GM08714 (cell line): Measurements from ENCODE around the gene RING1.

ENCODE experiments used
- H3K4me3 ChIP-seq: fragments of 200-500 bp; sonication (Bioruptor generic); 2 replicates; pipeline ENCODE4 v1.5.1; 2014; ENCODE audit warnings: mild to moderate bottlenecking, low read length, inconsistent platforms
- ZNF274 ChIP-seq: IDR thresholded peaks from 2 replicates; pipeline ENCODE4 v1.6.1; 2012; ENCODE audit warnings: mild to moderate bottlenecking, low read depth, low read length

The RING1 gene

DNA sequence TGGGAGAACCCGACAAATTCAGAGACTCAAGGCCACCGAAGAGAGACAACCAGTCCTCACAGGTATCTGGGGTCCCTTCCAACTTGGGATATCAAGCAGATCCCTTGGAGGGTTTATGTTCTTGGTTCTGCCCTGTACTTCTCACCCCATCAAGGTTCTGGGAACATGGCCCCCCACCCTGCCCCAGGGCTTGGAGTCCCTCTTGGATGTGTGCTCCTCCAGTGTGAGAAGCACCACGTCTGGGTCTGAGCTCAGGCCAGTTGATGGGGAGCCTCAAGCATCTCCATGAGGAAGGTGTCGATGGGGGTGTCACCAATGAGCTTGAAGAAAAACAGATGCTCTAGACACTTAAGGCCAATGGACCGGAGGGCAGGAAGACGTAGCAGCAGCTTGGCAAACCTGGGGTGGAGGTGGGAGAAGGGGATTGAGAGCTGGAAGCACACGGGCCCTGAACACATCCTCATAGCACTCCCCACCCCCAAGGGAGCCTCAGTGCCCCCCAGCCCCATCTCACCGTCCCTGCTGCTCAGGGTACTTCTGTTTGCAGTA lies 13.8 kb upstream of the RING1 start:
- H3K4me3 ChIP-seq, result no peak overlapping the region
- TF ChIP-seq ZNF274, result no peak

DNA sequence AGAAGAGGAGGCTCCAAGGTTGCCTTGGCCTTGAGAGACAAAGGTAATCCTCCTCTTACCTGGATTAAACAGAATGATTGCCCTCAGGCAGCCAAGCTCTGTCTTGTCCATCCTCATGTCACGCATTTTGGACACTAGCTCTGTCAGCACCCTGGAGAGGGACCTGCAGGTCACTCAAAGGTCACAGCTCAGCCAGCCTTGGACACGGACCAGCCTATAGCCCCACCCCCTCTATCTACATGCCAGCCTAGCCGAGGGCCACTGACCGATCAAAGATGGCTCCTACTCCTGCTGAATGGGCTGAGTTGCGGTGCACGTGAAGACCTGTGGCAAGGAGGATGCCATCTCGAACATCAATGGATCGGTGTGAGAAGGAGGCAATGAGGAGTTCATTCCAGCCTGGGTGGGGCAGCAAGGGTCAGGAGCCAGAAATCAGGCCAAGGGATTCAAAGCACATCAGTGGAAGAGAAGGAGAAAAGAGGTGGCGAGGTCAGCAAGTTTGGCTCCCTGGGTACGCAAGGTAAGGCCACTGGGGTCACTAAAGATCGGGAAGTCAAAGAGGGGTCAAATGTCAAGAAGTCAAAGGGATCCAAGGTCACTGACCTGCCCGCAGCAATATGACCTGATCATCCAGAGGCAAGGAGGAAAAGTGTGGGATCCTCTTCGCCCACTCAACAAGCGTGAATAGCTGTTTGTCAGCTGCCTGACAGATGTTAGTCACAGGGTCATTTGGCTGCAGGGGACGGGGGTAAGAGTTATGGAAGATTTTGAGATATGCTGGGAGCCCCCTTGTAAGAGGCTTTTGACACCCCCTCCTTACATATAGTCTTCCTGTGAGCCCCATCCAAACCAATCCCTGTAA lies 12.8 kb upstream of the RING1 start:
- H3K4me3 ChIP-seq, result no peak overlapping the region
- TF ChIP-seq ZNF274, result no peak

DNA sequence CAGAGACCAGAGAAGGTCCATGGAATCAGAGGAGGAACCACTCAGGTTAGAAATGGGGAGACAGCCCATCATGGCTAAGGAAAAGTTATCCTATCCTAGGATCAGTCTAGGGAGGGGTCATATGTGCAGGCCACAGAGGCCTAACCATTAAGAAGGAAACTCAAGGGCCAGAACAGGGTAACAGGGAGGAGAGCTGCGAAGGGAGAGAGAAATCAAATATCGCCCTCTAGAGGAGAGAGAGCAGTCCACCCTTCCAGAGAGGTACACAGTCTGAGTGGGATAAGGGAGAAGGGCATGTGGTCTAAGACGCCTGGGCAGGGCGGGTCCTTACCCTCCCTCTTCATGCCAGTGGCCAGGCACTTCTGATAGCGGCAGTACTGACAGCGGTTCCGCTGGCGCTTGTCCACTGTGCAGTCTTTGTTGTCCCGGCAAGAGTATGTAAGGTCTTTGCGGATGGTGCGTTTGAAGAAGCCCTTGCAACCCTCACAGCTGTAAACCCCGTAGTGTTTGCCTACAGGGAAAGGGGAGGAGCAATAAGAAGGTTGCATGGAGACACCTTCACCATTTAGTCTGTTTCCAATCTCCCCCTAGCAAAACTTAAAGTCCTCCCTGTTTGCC lies 10.8 kb upstream of the RING1 start:
- no peak overlapping the region for H3K4me3 ChIP-seq
- TF ChIP-seq ZNF274, result no peak

DNA sequence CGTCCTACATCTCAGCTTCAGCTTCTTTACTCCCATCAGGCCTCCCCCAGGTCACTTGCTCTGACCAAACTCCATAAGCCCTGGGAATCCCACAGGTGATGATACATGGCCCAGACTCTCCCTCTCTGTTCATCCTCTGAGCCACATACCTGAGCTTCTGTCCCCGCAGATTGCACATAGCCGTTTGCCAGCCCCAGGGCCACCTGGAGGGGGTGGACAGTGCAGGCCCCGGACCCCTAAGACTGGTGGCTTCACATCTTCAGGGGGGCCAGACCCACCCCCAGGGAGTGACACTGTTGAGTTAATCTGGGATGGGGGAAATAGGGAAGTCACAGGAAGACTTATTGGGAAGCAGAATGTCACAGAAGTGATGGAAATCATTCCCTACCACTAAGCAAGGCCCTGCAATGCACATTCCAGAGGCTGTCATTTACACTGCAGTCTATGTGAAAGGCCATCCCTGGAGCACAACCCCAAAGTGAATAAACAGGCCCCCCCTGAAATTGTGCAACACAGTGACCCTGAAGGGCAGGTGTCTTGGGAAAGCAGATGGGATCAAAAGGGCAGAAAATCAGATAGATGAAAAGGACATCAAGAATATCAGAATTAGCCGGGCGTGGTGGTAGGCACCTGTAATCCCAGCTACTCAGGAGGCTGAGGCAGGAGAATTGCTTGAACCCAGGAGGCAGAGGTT lies 10.0 kb upstream of the RING1 start:
- H3K4me3 ChIP-seq, result no peak overlapping the region
- TF ChIP-seq ZNF274, result no peak

DNA sequence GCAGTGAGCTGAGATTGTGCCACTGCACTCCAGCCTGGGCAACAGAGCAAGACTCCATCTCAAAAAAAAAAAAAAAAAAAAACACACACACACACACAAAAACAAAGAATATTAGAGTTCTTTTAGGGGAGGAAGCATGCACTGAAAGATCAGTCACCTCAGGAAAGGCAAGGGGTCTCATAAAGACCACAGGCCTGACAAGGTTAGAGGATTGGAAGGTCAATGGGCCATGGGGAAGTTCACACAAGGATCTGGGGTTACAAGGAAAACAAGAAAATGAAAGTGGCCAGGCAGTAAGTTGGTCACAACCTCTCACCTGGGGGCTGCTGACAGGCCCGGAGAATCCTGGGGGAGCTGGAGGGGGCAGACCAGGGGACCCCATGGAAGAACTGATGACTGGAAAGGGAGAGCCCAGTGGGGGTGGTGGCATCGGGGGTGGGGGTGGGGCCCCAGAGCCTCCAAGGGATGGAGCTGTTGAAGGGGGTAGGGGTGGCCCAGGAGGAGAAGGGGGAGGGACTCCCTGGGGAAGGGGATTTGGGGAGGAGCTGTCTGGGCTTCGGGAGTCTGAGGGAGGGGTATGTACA lies 9.4 kb upstream of the RING1 start:
- TF ChIP-seq ZNF274, result no peak
- peak overlapping the region; percentile 91; the same call in 1 of the 2 replicates for H3K4me3 ChIP-seq

DNA sequence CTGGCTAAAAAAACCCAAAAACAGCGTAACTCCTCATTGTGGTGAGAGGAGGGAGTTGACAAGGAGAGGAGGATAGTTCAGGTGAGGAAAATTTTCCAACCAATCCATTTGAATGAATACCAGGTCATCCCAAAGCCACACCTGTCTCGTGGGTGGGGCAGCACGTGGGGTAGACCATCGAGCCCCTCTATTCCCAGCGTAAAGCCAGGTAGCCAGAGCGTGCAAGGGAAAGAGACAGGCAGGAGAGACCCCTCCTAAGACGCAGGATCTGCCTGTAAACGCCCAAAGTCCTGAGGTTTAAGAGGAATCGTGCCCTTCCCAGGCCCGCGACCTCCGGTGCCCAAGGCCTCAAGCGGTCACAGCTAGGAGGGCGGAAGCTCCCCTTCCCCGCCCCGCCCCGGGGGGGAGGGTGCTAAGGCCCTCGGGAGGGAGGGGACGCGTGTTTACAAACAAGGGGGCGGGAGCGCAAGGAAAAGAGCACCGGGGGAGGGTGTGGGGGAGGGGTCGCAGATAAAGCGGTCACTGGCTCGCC lies 8.5 kb upstream of the RING1 start:
- no peak for TF ChIP-seq ZNF274
- H3K4me3 ChIP-seq, result peak overlapping the region; percentile 91

DNA sequence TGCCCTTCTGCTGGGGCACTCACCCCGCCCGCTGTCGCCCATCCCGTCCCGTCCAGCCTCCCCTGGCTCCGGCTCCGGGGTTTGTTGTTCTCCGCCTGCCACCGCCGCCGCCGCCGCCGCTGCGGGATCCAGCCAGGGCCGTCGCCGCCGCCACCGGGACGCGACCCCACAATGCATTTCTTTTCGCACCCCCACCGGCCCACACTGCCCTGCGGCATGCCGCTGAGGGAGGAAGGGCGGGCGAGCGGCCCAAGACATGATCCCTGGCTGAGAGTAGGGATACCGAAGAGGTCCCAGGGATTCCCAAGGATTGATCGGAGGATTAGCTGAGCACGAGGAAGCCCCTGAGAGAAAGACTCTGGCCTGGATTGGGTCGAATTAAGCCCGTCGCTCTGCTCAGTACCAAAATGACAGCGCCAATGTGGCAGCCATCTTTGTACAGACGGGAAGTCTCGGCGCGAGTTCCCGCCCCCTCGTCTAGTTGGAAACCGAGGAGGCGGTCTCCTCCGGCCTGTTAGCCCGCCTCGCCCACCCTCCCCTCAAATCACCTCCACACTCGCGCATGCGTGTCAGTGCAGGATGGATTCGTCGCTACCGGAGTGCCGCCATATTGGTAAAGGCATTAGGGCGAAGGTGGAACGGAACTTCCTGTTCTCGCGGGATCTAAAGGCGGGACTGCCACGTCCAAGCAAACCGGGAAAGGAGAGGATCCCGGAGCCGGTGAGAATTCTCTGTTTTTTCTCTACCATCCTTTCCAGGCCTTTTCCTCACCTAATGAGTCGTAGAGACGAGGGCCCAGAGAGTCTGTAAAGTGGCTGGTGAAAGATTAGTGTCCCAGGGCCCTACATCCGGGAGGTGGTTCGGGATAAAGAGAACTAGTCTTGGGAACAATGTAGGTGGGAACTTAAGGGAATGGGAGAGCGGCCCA lies 7.8 kb upstream of the RING1 start, which contains the start of the genes RXRB and SLC39A7:
RXRB (minus strand) TSS at position 447 of the 928 bp plus-strand sequence; CDS start at position 258, 189 bp downstream.
SLC39A7 (plus strand) TSS at position 649 of the 928 bp plus-strand sequence. CDS start 379 bp downstream, outside the sequence.
- TF ChIP-seq ZNF274, result no peak
- peak within 1 kb of the TSS; percentile 91 for H3K4me3 ChIP-seq

DNA sequence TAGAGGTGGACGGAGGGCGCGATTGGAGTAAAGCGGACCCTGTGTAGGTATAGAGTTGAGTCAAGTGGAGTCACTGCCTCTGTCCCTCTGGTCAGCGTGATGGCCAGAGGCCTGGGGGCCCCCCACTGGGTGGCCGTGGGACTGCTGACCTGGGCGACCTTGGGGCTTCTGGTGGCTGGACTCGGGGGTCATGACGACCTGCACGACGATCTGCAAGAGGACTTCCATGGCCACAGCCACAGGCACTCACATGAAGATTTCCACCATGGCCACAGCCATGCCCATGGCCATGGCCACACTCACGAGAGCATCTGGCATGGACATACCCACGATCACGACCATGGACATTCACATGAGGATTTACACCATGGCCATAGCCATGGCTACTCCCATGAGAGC lies 7.2 kb upstream of the RING1 start:
- TF ChIP-seq ZNF274, result no peak

DNA sequence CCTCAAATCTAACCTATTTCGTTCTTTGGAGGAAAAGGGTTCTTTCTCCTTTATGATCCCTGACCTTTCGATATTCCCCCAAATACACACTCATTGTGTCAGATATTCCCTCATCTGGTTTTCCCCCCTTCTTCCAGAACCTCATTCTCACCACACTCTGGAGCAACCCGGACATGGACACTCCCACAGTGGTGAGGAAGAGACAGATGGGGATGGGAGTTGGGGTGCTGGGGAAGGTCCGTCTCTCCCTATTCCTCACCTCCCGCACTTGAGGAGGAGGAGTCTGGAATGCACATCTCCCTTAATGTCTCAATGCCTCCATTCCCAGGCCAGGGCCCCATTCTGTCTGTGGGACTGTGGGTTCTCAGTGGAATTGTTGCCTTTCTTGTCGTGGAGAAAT lies 6.4 kb upstream of the RING1 start:
- H3K4me3 ChIP-seq, result peak overlapping the region; percentile 91
- TF ChIP-seq ZNF274, result no peak

More for the DNA sequence above, 7.2 kb upstream of the RING1 start:
- H3K4me3 ChIP-seq, result peak overlapping the region; percentile 91

DNA sequence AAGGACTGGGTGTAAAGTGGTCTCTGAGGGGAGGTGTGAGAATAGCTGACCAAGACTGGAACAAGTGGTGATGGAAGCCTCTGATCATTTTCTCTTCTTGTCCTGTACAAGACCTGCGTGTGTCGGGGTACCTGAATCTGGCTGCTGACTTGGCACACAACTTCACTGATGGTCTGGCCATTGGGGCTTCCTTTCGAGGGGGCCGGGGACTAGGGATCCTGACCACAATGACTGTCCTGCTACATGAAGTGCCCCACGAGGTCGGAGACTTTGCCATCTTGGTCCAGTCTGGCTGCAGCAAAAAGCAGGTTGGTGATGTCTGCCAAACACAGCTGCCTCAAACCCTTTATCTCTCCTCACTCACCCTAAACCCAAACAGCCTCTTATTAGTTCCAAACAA lies 5.5 kb upstream of the RING1 start:
- TF ChIP-seq ZNF274, result no peak
- H3K4me3 ChIP-seq, result no peak overlapping the region

DNA sequence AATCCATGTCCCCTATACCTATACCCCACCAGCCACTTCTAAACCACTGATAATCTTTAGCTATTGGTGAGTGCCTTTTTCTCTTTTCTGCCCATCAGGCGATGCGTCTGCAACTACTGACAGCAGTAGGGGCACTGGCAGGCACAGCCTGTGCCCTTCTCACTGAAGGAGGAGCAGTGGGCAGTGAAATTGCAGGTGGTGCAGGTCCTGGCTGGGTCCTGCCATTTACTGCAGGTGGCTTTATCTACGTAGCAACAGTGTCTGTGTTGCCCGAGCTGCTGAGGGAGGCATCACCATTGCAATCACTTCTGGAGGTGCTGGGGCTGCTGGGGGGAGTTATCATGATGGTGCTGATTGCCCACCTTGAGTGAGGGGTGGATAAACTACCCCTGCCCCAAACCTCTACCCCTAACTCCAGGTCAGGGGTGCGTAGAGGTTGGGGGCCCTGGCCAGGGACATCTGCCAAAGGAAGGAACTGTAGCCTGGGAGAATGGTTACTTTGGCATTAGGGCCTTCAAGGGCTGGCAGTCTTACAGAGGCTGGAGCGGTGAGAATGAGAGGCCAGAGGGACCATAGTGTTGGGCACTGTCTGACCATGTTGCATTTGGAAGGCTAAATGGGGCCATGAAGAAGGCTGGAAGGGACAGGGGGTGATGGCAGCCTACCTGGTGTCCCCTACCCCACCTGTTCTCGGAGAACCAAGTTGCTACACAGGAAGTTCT lies 4.7 kb upstream of the RING1 start:
- no peak overlapping the region; the same call in 1 of the 2 replicates for H3K4me3 ChIP-seq

DNA sequence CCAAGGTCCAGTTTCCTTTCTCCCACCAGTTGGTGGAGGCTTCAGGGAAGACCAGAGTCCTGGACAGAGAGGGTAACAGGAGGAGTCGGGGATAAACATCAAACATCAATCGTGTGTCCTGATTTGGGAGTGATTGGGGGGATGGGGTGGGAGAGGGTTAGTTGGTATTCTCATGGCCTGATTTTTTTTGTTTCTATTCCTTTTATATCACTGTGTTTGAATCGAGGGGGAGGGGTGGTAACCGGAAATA lies 4.2 kb upstream of the RING1 start:
- no peak overlapping the region; the same call in 1 of the 2 replicates for H3K4me3 ChIP-seq
- no peak for TF ChIP-seq ZNF274

More for the DNA sequence above, 4.7 kb upstream of the RING1 start:
- no peak for TF ChIP-seq ZNF274
